BLaER1 treated with 17β-estradiol and CSF1 and Interleukin-3, amounts not matched to agents 10 nM and 100 nM (cell line): ENCODE measurements around the gene C11orf58.

Experiments used
- H3K27ac ChIP-seq, 11 experiments: shearing (Covaris generic); formaldehyde crosslinking; 2 replicates each; pipeline ENCODE4 v1.8.1; 2022
- H3K27me3 ChIP-seq, 11 experiments: shearing (Covaris generic); formaldehyde crosslinking; 2 replicates each; pipeline ENCODE4 v1.8.1; 2022
- H3K36me3 ChIP-seq, 11 experiments: shearing (Covaris generic); formaldehyde crosslinking; 2 replicates each; pipeline ENCODE4 v1.8.1; 2022
- H3K4me1 ChIP-seq, 10 experiments: shearing (Covaris generic); formaldehyde crosslinking; 2 replicates each; pipeline ENCODE4 v1.8.1; 2022
- H3K4me2 ChIP-seq, 11 experiments: shearing (Covaris generic); formaldehyde crosslinking; 2 replicates each; pipeline ENCODE4 v1.8.1; 2022
- H3K4me3 ChIP-seq, 10 experiments: shearing (Covaris generic); formaldehyde crosslinking; 2 replicates each; pipeline ENCODE4 v1.8.1; 2022
- H3K9ac ChIP-seq, 11 experiments: shearing (Covaris generic); formaldehyde crosslinking; 2 replicates each; pipeline ENCODE4 v1.8.1; 2022
- H3K9me3 ChIP-seq, 11 experiments: shearing (Covaris generic); formaldehyde crosslinking; replicated peaks in 1 of 11; 2 replicates each; pipeline ENCODE4 v1.8.1; 2022
- H4K20me1 ChIP-seq, 11 experiments: shearing (Covaris generic); formaldehyde crosslinking; 2 replicates each; pipeline ENCODE4 v1.8.1; 2022
- Cebpa-rat ChIP-seq, 11 experiments: shearing (Covaris generic); IDR thresholded peaks; 2 replicates each; pipeline ENCODE4 v1.8.1; 2022

C11orf58 gene

GRCh38 chr11:16800382-16800781 is 61.9 kb downstream of the C11orf58 start:
- H3K36me3 ChIP-seq: no peaks in the 10 kb centered on the region
- H3K27ac ChIP-seq: no peak overlapping the region
- H4K20me1 ChIP-seq: no peaks in the 10 kb centered on the region

GRCh38 chr11:16801288-16801980 is 63.0 kb downstream of the C11orf58 start:
- no peak overlapping the region for H3K27ac ChIP-seq
- no peak for TF ChIP-seq Cebpa-rat (IDR thresholded peaks at IDR 0.05)
- no peak overlapping the region for H3K4me3 ChIP-seq
- H3K27me3 ChIP-seq: no peaks in the 10 kb centered on the region
- H3K4me1 ChIP-seq: peaks cover 0 to 34% (median 2%) of the 10 kb centered on the region in 10 experiments; a peak in 10 of 20 replicates
- H3K9me3 ChIP-seq: no peaks in the 10 kb centered on the region
- H3K9ac ChIP-seq: no peak overlapping the region
- no peaks in the 10 kb centered on the region for H4K20me1 ChIP-seq
- H3K36me3 ChIP-seq: no peaks in the 10 kb centered on the region
- no peak overlapping the region for H3K4me2 ChIP-seq

More at GRCh38 chr11:16800382-16800781, 61.9 kb downstream of the C11orf58 start:
- H3K27me3 ChIP-seq: no peaks in the 10 kb centered on the region
- peaks cover under 1 to 30% (median 3%) of the 10 kb centered on the region in 10 experiments; a peak in 15 of 20 replicates for H3K4me1 ChIP-seq
- no peak overlapping the region for H3K4me3 ChIP-seq
- H3K4me2 ChIP-seq: peak overlapping the region in 3 of 11 experiments; percentile 10 to 17 (median 15); a peak in 2 of 22 replicates
- no peak overlapping the region for H3K9ac ChIP-seq
- H3K9me3 ChIP-seq: no peaks in the 10 kb centered on the region
- no peak for TF ChIP-seq Cebpa-rat (IDR thresholded peaks at IDR 0.05)

DNA sequence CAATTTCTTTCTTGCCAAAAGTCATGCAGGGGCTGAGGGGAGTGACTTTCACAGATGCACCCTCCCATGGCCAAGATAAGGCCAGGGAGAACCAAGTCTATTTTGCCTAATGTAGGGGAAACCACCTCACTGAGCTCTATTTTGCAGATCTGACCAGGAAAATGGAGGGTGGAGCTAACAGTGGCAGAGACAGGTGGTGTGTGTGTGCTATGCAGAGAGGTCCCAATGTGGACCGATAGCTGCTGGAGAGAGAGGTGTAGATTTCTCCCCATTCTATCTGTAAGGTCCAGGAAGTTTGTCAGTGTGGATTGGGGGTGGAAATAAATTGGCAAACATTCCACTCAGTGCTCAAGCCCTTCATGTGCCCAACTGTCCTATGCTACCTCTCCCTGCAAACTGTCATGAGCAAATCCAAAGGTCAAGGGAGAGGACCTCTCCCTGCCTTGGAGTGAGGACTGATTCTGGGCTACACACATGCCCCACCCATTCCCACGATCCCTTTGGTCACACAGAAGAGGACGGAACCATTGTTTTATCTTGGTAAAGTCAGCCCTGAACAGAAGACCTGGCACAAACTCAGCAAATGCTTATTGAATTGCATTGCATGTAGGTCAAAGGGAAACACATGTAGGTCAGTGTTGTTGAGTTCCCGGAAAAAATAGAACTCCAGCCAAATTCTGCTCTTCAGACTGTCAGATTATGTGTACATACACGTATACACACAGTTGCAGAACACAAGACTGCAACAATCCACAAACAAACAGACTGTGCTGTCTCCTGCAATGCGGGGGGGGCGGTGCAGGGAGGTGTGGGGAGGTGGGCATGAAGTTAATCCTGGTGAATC is 65.9 kb downstream of the C11orf58 start:
- Histone ChIP-seq H3K27ac (no peak overlapping the region), H3K4me3 (no peak overlapping the region), H3K9me3 (no peaks in the 10 kb centered on the region), H3K36me3 (no peaks in the 10 kb centered on the region), H3K4me2 (no peak overlapping the region), H3K9ac (no peak overlapping the region), H3K4me1 (peaks cover 12 to 55% (median 19%) of the 10 kb centered on the region in 10 experiments), H3K27me3 (no peaks in the 10 kb centered on the region), H4K20me1 (no peaks in the 10 kb centered on the region)
- TF ChIP-seq Cebpa-rat (IDR thresholded peaks at IDR 0.05): no peak

GRCh38 chr11:16805938-16806337 is 67.5 kb downstream of the C11orf58 start:
- no peaks in the 10 kb centered on the region for H3K27me3 ChIP-seq
- no peaks in the 10 kb centered on the region for H3K9me3 ChIP-seq
- H3K9ac ChIP-seq: no peak overlapping the region
- no peak overlapping the region for H3K27ac ChIP-seq
- H3K36me3 ChIP-seq: no peaks in the 10 kb centered on the region
- peak overlapping the region in 3 of 11 experiments; percentile 76 to 83 (median 80); a peak in 5 of 22 replicates for H3K4me2 ChIP-seq
- no peaks in the 10 kb centered on the region for H4K20me1 ChIP-seq
- H3K4me3 ChIP-seq: no peak overlapping the region
- peaks cover 12 to 57% (median 19%) of the 10 kb centered on the region in 10 experiments for H3K4me1 ChIP-seq
- no peak for TF ChIP-seq Cebpa-rat (IDR thresholded peaks at IDR 0.05)

DNA sequence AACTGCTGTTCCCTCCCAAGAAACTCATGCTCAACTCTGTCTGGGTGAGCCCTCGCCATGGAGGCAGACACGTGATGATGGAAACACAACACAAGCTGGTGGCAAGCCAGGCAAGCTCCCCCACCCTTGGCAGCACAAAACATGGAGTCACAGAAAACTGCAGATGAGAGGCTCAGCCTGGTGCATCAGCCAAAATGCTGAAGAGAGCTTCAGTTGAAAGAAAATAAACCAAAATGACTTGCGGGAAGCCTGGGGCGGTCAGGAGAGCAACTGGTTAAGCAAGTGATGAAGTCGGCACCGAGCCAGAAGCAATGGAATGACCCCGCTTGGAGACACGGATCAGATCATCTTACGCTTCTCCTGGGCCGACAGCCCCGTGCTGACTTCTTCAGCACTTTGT is 68.3 kb downstream of the C11orf58 start:
- Histone ChIP-seq H4K20me1 (no peaks in the 10 kb centered on the region), H3K27me3 (no peaks in the 10 kb centered on the region), H3K9me3 (no peaks in the 10 kb centered on the region), H3K9ac (peak overlapping the region in 2 of 11 experiments; percentile 9 to 28; a peak in 2 of 22 replicates), H3K36me3 (no peaks in the 10 kb centered on the region), H3K4me2 (peak overlapping the region; percentile 29 to 83 (median 70); a peak in 21 of 22 replicates), H3K27ac (peak overlapping the region in 4 of 11 experiments; percentile 3 to 37 (median 24); a peak in 2 of 22 replicates), H3K4me1 (peaks cover 12 to 58% (median 19%) of the 10 kb centered on the region in 10 experiments), H3K4me3 (no peak overlapping the region)
- no peak for TF ChIP-seq Cebpa-rat (IDR thresholded peaks at IDR 0.05)

DNA sequence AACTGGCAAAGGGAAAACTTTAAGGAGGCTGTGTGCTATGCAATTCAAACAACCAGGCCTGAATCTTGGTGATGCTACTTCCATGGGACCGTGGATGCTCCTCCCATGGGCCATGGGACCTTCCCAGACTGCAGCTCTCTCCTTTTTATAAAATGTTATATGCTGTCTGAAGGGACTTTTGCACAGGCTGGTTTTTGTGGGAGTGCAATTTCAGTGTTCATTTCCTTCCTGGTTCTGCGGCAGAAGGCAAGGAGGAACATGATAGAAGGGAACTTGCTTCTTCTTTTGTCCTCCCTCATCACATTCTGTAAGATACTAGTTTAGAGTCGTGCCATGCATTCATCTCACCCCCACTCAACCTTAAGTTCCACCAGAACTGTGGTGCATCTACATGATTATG is 68.9 kb downstream of the C11orf58 start:
- H3K27ac ChIP-seq: peak overlapping the region in 5 of 11 experiments; percentile 3 to 37 (median 27); a peak in 3 of 22 replicates
- no peaks in the 10 kb centered on the region for H3K27me3 ChIP-seq
- TF ChIP-seq Cebpa-rat (IDR thresholded peaks at IDR 0.05): no peak
- no peaks in the 10 kb centered on the region for H3K36me3 ChIP-seq
- no peaks in the 10 kb centered on the region for H4K20me1 ChIP-seq
- peak overlapping the region; percentile 29 to 83 (median 70) for H3K4me2 ChIP-seq
- H3K9ac ChIP-seq: peak overlapping the region in 2 of 11 experiments; percentile 9 to 28; a peak in 2 of 22 replicates
- H3K4me1 ChIP-seq: peaks cover 12 to 58% (median 19%) of the 10 kb centered on the region in 10 experiments
- H3K9me3 ChIP-seq: no peaks in the 10 kb centered on the region
- no peak overlapping the region for H3K4me3 ChIP-seq
